ENCODE data around the gene TSNAXIP1. TPM values are rescaled to one million over a fixed set of nuclear protein-coding genes. Genes with fewer than 3 reads are reported as not detected.

TSNAXIP1 gene
- total and polyA plus RNA-seq, 2 donors (not counting 1 experiment from before 2014, with no cell fraction given), result 0.97 to 1.2 TPM

DNA sequence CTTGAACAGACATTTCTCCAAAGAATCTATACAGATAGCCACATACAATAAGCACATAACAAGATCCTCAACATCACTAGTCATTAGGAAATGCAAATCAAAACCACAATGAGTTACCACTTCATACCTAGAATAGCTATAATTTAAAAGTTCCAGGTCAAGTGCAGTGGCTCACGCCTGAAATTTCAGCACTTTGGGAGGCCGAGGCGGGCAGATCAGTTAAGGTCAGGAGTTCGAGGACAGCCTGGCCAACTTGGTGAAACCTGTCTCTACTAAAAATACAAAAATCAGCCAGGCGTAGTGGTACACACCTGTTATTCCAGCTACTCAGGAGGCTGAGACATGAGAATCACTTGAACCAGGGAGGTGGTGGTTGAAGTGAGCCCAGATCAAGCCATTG is 20.2 kb upstream of the TSNAXIP1 start:
- Histone ChIP-seq H2AFZ (ENCODE audit: insufficient read depth, low read depth, low read length, poor library complexity, severe bottlenecking) (no peak overlapping the region), H3K4me3 (ENCODE audit: control extremely low read depth in 1 of 5, extremely low read depth in 1 of 5, insufficient read depth in 1 of 5, low read depth in 2 of 5, low read length in 4 of 5) (no peak overlapping the region), H3K27me3 (replicated peaks in 1 of 4; ENCODE audit: control extremely low read depth in 1 of 4, control insufficient read depth in 3 of 4, insufficient read depth in 4 of 4, low read length in 3 of 4) (no peaks in the 10 kb centered on the region), H3K9me3 (ENCODE audit: control extremely low read depth in 1 of 3, control insufficient read depth in 2 of 3, insufficient read depth in 1 of 3, low read length in 2 of 3) (no peaks in the 10 kb centered on the region), H3K36me3 (replicated peaks in 1 of 2; ENCODE audit: control extremely low read depth in 1 of 2, control insufficient read depth in 1 of 2, extremely low read depth in 1 of 2, insufficient read depth in 2 of 2, low read length in 1 of 2) (peaks cover 0 to 2% of the 10 kb centered on the region in 2 experiments), H3K9ac (ENCODE audit: low read length) (no peak overlapping the region), H3K4me2 (replicated peaks; ENCODE audit: low read depth, low read length, poor library complexity, severe bottlenecking) (no peak overlapping the region), H4K20me1 (ENCODE audit: control insufficient read depth, insufficient read depth, low read length, poor library complexity, severe bottlenecking) (peaks cover 47% of the 10 kb centered on the region), H3K79me2 (ENCODE audit: control insufficient read depth, insufficient read depth, low read length) (peaks cover 89% of the 10 kb centered on the region), H3K27ac (ENCODE audit: low read length in 2 of 2) (no peak overlapping the region), H3K4me1 (ENCODE audit: control insufficient read depth in 2 of 2, insufficient read depth in 2 of 2, low read length in 2 of 2) (peaks cover 20 to 26% of the 10 kb centered on the region in 2 donors)
- ATAC-seq (ENCODE audit: low read depth) (no peak), DNase-seq (no peak)
- CTCF ChIA-PET, result no interaction called here
- POLR2A ChIA-PET, result no interaction called here
- intact Hi-C loops (cut with micrococcal nuclease), result no loop called here
- peak overlapping the region; percentile 34 for H3K27ac Mint-ChIP-seq
- H3K4me1 Mint-ChIP-seq, result peaks cover 28% of the 10 kb centered on the region
- WGBS (ENCODE audit: insufficient coverage), result no CpG with 5 or more reads among the region's 5 CpGs
- H3K27me3 Mint-ChIP-seq, result no peaks in the 10 kb centered on the region
- TF ChIP-seq, protein P1, sequence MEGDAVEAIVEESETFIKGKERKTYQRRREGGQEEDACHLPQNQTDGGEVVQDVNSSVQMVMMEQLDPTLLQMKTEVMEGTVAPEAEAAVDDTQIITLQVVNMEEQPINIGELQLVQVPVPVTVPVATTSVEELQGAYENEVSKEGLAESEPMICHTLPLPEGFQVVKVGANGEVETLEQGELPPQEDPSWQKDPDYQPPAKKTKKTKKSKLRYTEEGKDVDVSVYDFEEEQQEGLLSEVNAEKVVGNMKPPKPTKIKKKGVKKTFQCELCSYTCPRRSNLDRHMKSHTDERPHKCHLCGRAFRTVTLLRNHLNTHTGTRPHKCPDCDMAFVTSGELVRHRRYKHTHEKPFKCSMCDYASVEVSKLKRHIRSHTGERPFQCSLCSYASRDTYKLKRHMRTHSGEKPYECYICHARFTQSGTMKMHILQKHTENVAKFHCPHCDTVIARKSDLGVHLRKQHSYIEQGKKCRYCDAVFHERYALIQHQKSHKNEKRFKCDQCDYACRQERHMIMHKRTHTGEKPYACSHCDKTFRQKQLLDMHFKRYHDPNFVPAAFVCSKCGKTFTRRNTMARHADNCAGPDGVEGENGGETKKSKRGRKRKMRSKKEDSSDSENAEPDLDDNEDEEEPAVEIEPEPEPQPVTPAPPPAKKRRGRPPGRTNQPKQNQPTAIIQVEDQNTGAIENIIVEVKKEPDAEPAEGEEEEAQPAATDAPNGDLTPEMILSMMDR (IDR thresholded peaks at IDR 0.05), result no peak
- no peak for TF ChIP-seq EZH2 (IDR thresholded peaks at IDR 0.05; ENCODE audit: borderline replicate concordance, insufficient read depth, low read depth, low read length, poor library complexity, severe bottlenecking)
- H3K4me3 Mint-ChIP-seq, result peak overlapping the region; percentile 15
- no peaks in the 10 kb centered on the region for H3K9me3 Mint-ChIP-seq (ENCODE audit: insufficient read depth)

GRCh38 chr16:67790071-67790470 is 16.6 kb upstream of the TSNAXIP1 start:
- H3K27me3 ChIP-seq (replicated peaks in 1 of 4; ENCODE audit: control extremely low read depth in 1 of 4, control insufficient read depth in 3 of 4, insufficient read depth in 4 of 4, low read length in 3 of 4), result no peaks in the 10 kb centered on the region
- ATAC-seq (ENCODE audit: low read depth) (no peak), DNase-seq (no peak)
- intact Hi-C loops (cut with micrococcal nuclease), result no loop called here
- H3K27ac Mint-ChIP-seq, result no peak overlapping the region
- CTCF ChIA-PET, result no interaction called here
- H2AFZ ChIP-seq (ENCODE audit: insufficient read depth, low read depth, low read length, poor library complexity, severe bottlenecking), result no peak overlapping the region
- peaks cover 29% of the 10 kb centered on the region for H3K4me1 Mint-ChIP-seq
- no peak overlapping the region for H3K4me3 ChIP-seq (ENCODE audit: control extremely low read depth in 1 of 5, extremely low read depth in 1 of 5, insufficient read depth in 1 of 5, low read depth in 2 of 5, low read length in 4 of 5)
- no peak overlapping the region for H3K4me3 Mint-ChIP-seq
- TF ChIP-seq EZH2 (IDR thresholded peaks at IDR 0.05; ENCODE audit: borderline replicate concordance, insufficient read depth, low read depth, low read length, poor library complexity, severe bottlenecking), result no peak
- TF ChIP-seq, protein P1 (IDR thresholded peaks at IDR 0.05), result no peak
- peak overlapping the region; percentile 21 for H3K4me2 ChIP-seq (replicated peaks; ENCODE audit: low read depth, low read length, poor library complexity, severe bottlenecking)
- H3K4me1 ChIP-seq (ENCODE audit: control insufficient read depth in 2 of 2, insufficient read depth in 2 of 2, low read length in 2 of 2), result peaks cover 18 to 24% of the 10 kb centered on the region in 2 donors
- H3K9ac ChIP-seq (ENCODE audit: low read length), result no peak overlapping the region
- no peaks in the 10 kb centered on the region for H3K27me3 Mint-ChIP-seq
- POLR2A ChIA-PET, result no interaction called here
- no peaks in the 10 kb centered on the region for H3K9me3 Mint-ChIP-seq (ENCODE audit: insufficient read depth)
- H3K9me3 ChIP-seq (ENCODE audit: control extremely low read depth in 1 of 3, control insufficient read depth in 2 of 3, insufficient read depth in 1 of 3, low read length in 2 of 3), result no peaks in the 10 kb centered on the region
- peaks cover 0 to 2% of the 10 kb centered on the region in 2 experiments for H3K36me3 ChIP-seq (replicated peaks in 1 of 2; ENCODE audit: control extremely low read depth in 1 of 2, control insufficient read depth in 1 of 2, extremely low read depth in 1 of 2, insufficient read depth in 2 of 2, low read length in 1 of 2)
- H3K27ac ChIP-seq (ENCODE audit: low read length in 2 of 2), result no peak overlapping the region
- H4K20me1 ChIP-seq (ENCODE audit: control insufficient read depth, insufficient read depth, low read length, poor library complexity, severe bottlenecking), result peaks cover 36% of the 10 kb centered on the region
- H3K79me2 ChIP-seq (ENCODE audit: control insufficient read depth, insufficient read depth, low read length), result peaks cover 89% of the 10 kb centered on the region

Measured in B cell (primary cell).